Keratinocyte (primary cell): ENCODE data around the gene BCL2.

Experiments
- EZH2 ChIP-seq: IDR thresholded peaks from one replicate; pipeline ENCODE4 v1.6.1; 2012; ENCODE audit warnings: inconsistent platforms, mild to moderate bottlenecking, low read length, moderate library complexity
- TF ChIP-seq, protein P1 (sequence below), 3 experiments: IDR thresholded peaks in 1 of 3; conservative IDR thresholded peaks in 1 of 3; optimal IDR thresholded peaks in 1 of 3; 2 replicates in 2 of 3; 3 replicates in 1 of 3; pipeline versions ENCODE3 to v1.5.1; 2011; ENCODE audit warnings: low read length in 3 of 3, mild to moderate bottlenecking in 3 of 3, moderate library complexity in 2 of 3, control low read depth in 1 of 3, inconsistent platforms in 1 of 3; ENCODE audit not compliant: insufficient read depth in 2 of 3; ENCODE audit errors: extremely low read depth in 1 of 3

- TF ChIP-seq, protein P1, sequence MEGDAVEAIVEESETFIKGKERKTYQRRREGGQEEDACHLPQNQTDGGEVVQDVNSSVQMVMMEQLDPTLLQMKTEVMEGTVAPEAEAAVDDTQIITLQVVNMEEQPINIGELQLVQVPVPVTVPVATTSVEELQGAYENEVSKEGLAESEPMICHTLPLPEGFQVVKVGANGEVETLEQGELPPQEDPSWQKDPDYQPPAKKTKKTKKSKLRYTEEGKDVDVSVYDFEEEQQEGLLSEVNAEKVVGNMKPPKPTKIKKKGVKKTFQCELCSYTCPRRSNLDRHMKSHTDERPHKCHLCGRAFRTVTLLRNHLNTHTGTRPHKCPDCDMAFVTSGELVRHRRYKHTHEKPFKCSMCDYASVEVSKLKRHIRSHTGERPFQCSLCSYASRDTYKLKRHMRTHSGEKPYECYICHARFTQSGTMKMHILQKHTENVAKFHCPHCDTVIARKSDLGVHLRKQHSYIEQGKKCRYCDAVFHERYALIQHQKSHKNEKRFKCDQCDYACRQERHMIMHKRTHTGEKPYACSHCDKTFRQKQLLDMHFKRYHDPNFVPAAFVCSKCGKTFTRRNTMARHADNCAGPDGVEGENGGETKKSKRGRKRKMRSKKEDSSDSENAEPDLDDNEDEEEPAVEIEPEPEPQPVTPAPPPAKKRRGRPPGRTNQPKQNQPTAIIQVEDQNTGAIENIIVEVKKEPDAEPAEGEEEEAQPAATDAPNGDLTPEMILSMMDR (optimal IDR thresholded peaks at IDR 0.05 in 1 of 3, IDR thresholded peaks at IDR 0.05 in 1 of 3, conservative IDR thresholded peaks at IDR 0.05 in 1 of 3; ENCODE audit: extremely low read depth in 1 of 3, insufficient read depth in 2 of 3, low read length in 3 of 3) = no peak
- TF ChIP-seq EZH2 = no peak
These were observed 62.1 kb downstream of the BCL2 start for GRCh38 chr18:63257453-63257852.
